HCT116 (cell line): ENCODE measurements around the gene PRSS36. TPM values are rescaled to one million over a fixed set of nuclear protein-coding genes. Genes with fewer than 3 reads are reported as not detected.

Source experiments
- ATAC-seq: fragments of 200-7000 bp; cut with Tn5 transposase; 2 replicates; pipeline ENCODE4 v1.9.1; 2020; ENCODE audit warnings: mild to moderate bottlenecking, moderate library complexity
- BruUV-seq: library from RNA; stranded (reverse); fragments of 400-500 nt; replicated peaks from 2 replicates; lab custom pipeline; 2021; lab: Mats Ljungman, UMichigan
- CTCF ChIA-PET: fragments of 300-600 bp; sonication (Branson Sonifier 250); formaldehyde crosslinking; loops from one replicate; lab custom pipeline; 2021; ENCODE audit warnings: antibody characterized with exemption; lab: Charles Lee
- POLR2A ChIA-PET: fragments of 300-600, 350-600 bp; sonication (Branson Sonifier 250); formaldehyde crosslinking; loops from one replicate; lab custom pipeline; 2021; ENCODE audit warnings: antibody characterized with exemption; lab: Charles Lee
- RAD21 ChIA-PET, 2 experiments: fragments of 300-600 bp; sonication (Branson Sonifier 250); formaldehyde crosslinking; loops; one replicate each; lab custom pipeline; 2023; ENCODE audit warnings: low total read pairs in 2 of 2; ENCODE audit not compliant: uncharacterized antibody in 2 of 2, unreplicated experiment in 2 of 2, low non-redundant PET in 1 of 2; lab: Charles Lee
- DNase-seq: peaks from one replicate; pipeline ENCODE4 v3.0.0-alpha.2; 2010; ENCODE audit warnings: low read depth, low spot score
- H2AFZ ChIP-seq: fragments of 200-600 bp; shearing (Covaris generic), sonication (generic); 2 replicates; pipeline ENCODE4 v1.6.1; 2017; ENCODE audit warnings: low read depth, mixed run types, mixed read lengths, antibody characterized with exemption, low read length; ENCODE audit not compliant: poor library complexity, severe bottlenecking
- H3K27ac ChIP-seq: 2 replicates; pipeline ENCODE4 v1.5.1; 2012; ENCODE audit warnings: low read depth, low read length
- H3K27me3 ChIP-seq: fragments of 200-600 bp; sonication (generic); 2 replicates; pipeline ENCODE4 v1.6.1; 2016; ENCODE audit warnings: mixed run types, low read length, mixed read lengths; ENCODE audit not compliant: insufficient read depth
- H3K36me3 ChIP-seq, 2 experiments: fragments of 200-500 bp in 1 of 2; fragments of 200-600 bp in 1 of 2; sonication (Bioruptor generic) in 1 of 2; sonication (generic) in 1 of 2; 2 replicates each; pipeline versions ENCODE4 v1.5.1 to v1.6.1; 2014 to 2016; ENCODE audit warnings: low read length in 2 of 2, inconsistent platforms in 1 of 2, mixed read lengths in 1 of 2, mixed run types in 1 of 2; ENCODE audit not compliant: insufficient read depth in 2 of 2, control insufficient read depth in 1 of 2
- H3K4me1 ChIP-seq, 2 experiments: fragments of 200-600 bp in 1 of 2; sonication (generic) in 1 of 2; 2 replicates each; pipeline versions ENCODE4 v1.5.1 to v1.6.1; 2012 to 2017; ENCODE audit warnings: low read length in 2 of 2, inconsistent platforms in 1 of 2, mild to moderate bottlenecking in 1 of 2, mixed read lengths in 1 of 2, mixed run types in 1 of 2, moderate library complexity in 1 of 2; ENCODE audit not compliant: insufficient read depth in 2 of 2, control insufficient read depth in 1 of 2
- H3K4me2 ChIP-seq: fragments of 200-600 bp; sonication (generic); 2 replicates; pipeline ENCODE4 v1.6.1; 2017; ENCODE audit warnings: mixed run types, low read length, mixed read lengths
- H3K4me3 ChIP-seq, 2 experiments: fragments of 200-600 bp in 1 of 2; sonication (generic) in 1 of 2; replicated peaks in 1 of 2; 2 replicates each; pipeline ENCODE4 v1.5.1; 2011 to 2016; ENCODE audit warnings: low read length in 2 of 2, control low read depth in 1 of 2, low read depth in 1 of 2, mild to moderate bottlenecking in 1 of 2, mixed read lengths in 1 of 2, mixed run types in 1 of 2
- H3K79me2 ChIP-seq: fragments of 200-600 bp; sonication (generic); 2 replicates; pipeline ENCODE4 v1.6.1; 2017; ENCODE audit warnings: mild to moderate bottlenecking, mixed run types, low read length, moderate library complexity, mixed read lengths; ENCODE audit not compliant: insufficient read depth
- H3K9ac ChIP-seq: fragments of 200-600 bp; sonication (generic); 2 replicates; pipeline ENCODE4 v1.6.1; 2016; ENCODE audit warnings: low read length, mixed read lengths
- H3K9me2 ChIP-seq: fragments of 200-600 bp; sonication (generic), shearing (Covaris generic); 2 replicates; pipeline ENCODE4 v1.6.1; 2017; ENCODE audit warnings: mixed run types, mild to moderate bottlenecking, moderate library complexity; ENCODE audit not compliant: insufficient read depth
- H3K9me3 ChIP-seq, 2 experiments: fragments of 200-500 bp in 1 of 2; fragments of 200-600 bp in 1 of 2; sonication (Bioruptor generic) in 1 of 2; sonication (generic) in 1 of 2; 2 replicates each; pipeline ENCODE4 v1.6.1; 2014 to 2017; ENCODE audit warnings: low read length in 2 of 2, mixed read lengths in 2 of 2, inconsistent platforms in 1 of 2, low read depth in 1 of 2, mild to moderate bottlenecking in 1 of 2, mixed run types in 1 of 2, moderate library complexity in 1 of 2; ENCODE audit not compliant: control insufficient read depth in 1 of 2, insufficient read depth in 1 of 2
- H4K20me1 ChIP-seq: fragments of 200-600 bp; sonication (generic), shearing (Covaris generic); 2 replicates; pipeline ENCODE4 v1.6.1; 2017; ENCODE audit warnings: mixed run types, mild to moderate bottlenecking, moderate library complexity; ENCODE audit not compliant: insufficient read depth
- ATF3 ChIP-seq: IDR thresholded peaks from 2 replicates; pipeline ENCODE4 v1.6.1; 2012
- CBX3 ChIP-seq: IDR thresholded peaks from 2 replicates; pipeline ENCODE4 v1.6.1; 2012; ENCODE audit warnings: low read depth
- CEBPB ChIP-seq: IDR thresholded peaks from 2 replicates; pipeline ENCODE4 v1.6.1; 2012; ENCODE audit warnings: low read depth
- CTCF ChIP-seq, 3 experiments: fragments of 200-600 bp in 1 of 3; sonication (generic) in 1 of 3; IDR thresholded peaks in 2 of 3; conservative IDR thresholded peaks in 1 of 3; 2 replicates each; pipeline ENCODE4 v1.5.1; 2012 to 2017; ENCODE audit warnings: low read depth in 2 of 3, low read length in 2 of 3, antibody characterized with exemption in 1 of 3, borderline replicate concordance in 1 of 3, control low read depth in 1 of 3, mild to moderate bottlenecking in 1 of 3, mixed read lengths in 1 of 3, mixed run types in 1 of 3, moderate library complexity in 1 of 3; ENCODE audit not compliant: insufficient read depth in 1 of 3
- EGR1 ChIP-seq: IDR thresholded peaks from 2 replicates; pipeline ENCODE4 v1.6.1; 2012; ENCODE audit warnings: low read depth
- ELF1 ChIP-seq: IDR thresholded peaks from 2 replicates; pipeline ENCODE4 v1.6.1; 2012; ENCODE audit warnings: low read depth, borderline replicate concordance
- EZH2 ChIP-seq: fragments of 200-600 bp; sonication (generic); IDR thresholded peaks from 2 replicates; pipeline ENCODE4 v1.6.1; 2017; ENCODE audit warnings: antibody characterized with exemption, mixed run types
- EZH2phosphoT487 ChIP-seq: fragments of 200-600 bp; IDR thresholded peaks from 2 replicates; pipeline ENCODE4 v1.6.1; 2018; ENCODE audit warnings: antibody characterized with exemption, borderline replicate concordance
- FOSL1 ChIP-seq: IDR thresholded peaks from 2 replicates; pipeline ENCODE4 v1.6.1; 2012; ENCODE audit warnings: low read depth
- POLR2AphosphoS5 ChIP-seq: IDR thresholded peaks from 2 replicates; pipeline ENCODE4 v1.6.1; 2011; ENCODE audit warnings: mild to moderate bottlenecking, low read depth, low read length, moderate library complexity
- SP1 ChIP-seq: IDR thresholded peaks from 2 replicates; pipeline ENCODE4 v1.6.1; 2012; ENCODE audit warnings: low read depth
- SRF ChIP-seq: IDR thresholded peaks from 2 replicates; pipeline ENCODE4 v1.6.1; 2012; ENCODE audit warnings: low read depth
- ZNF274 ChIP-seq: fragments of 200-500 bp; sonication (Bioruptor generic); IDR thresholded peaks from 2 replicates; pipeline ENCODE4 v1.6.1; 2014; ENCODE audit warnings: mild to moderate bottlenecking, low read depth, low read length, inconsistent platforms
- intact Hi-C: fragments of 100-400 bp; cut with micrococcal nuclease; formaldehyde crosslinking; loops from 2 replicates; pipeline ENCODE4 v1.10.0; 2022
- total RNA-seq: library from RNA; stranded (reverse); gene quantifications from one replicate; pipeline ENCODE4 v1.2.1, GENCODE V29; 2021; ENCODE audit not compliant: unreplicated experiment
- TF ChIP-seq, protein P1 (sequence below): IDR thresholded peaks from 2 replicates; pipeline ENCODE4 v1.6.1; 2012

The PRSS36 gene
- total RNA-seq, 1 experiment from 2014 or later, result not detected

- Histone ChIP-seq H3K79me2 (no peaks in the 10 kb centered on the region), H3K9me2 (no peaks in the 10 kb centered on the region), H3K27ac (peak overlapping the region; percentile 32; the same call in 1 of the 2 replicates), H3K9ac (no peak overlapping the region), H3K4me1 (peaks cover 14 to 29% of the 10 kb centered on the region in 2 experiments; a peak in 3 of 4 replicates), H3K4me3 (peak overlapping the region; percentile 22 to 27; a peak in 3 of 4 replicates), H3K27me3 (no peaks in the 10 kb centered on the region), H3K9me3 (no peaks in the 10 kb centered on the region), H2AFZ (peak overlapping the region; percentile 77), H3K4me2 (peak overlapping the region; percentile 66), H3K36me3 (no peaks in the 10 kb centered on the region), H4K20me1 (no peaks in the 10 kb centered on the region)
- POLR2A ChIA-PET, result no interaction called here
- DNase-seq, result peak; percentile 35
- peak; percentile 99 for ATAC-seq
- no TSS peak for BruUV-seq
- CTCF ChIA-PET, result no interaction called here
- RAD21 ChIA-PET, result no interaction called here
- TF ChIP-seq ATF3, result no peak
- TF ChIP-seq CBX3, result no peak
- TF ChIP-seq, protein P1, sequence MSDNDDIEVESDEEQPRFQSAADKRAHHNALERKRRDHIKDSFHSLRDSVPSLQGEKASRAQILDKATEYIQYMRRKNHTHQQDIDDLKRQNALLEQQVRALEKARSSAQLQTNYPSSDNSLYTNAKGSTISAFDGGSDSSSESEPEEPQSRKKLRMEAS, result no peak
- no peak for TF ChIP-seq ELF1
- TF ChIP-seq CTCF (IDR thresholded peaks at IDR 0.05 in 2 of 3, conservative IDR thresholded peaks at IDR 0.05 in 1 of 3; ENCODE audit: borderline replicate concordance in 1 of 3, insufficient read depth in 1 of 3, low read depth in 2 of 3, low read length in 2 of 3), result no peak
- no peak for TF ChIP-seq SRF
- intact Hi-C loops, result no loop called here
Observed at GRCh38 chr16:31148281-31148728, 1.6 kb downstream of the PRSS36 start.

DNA sequence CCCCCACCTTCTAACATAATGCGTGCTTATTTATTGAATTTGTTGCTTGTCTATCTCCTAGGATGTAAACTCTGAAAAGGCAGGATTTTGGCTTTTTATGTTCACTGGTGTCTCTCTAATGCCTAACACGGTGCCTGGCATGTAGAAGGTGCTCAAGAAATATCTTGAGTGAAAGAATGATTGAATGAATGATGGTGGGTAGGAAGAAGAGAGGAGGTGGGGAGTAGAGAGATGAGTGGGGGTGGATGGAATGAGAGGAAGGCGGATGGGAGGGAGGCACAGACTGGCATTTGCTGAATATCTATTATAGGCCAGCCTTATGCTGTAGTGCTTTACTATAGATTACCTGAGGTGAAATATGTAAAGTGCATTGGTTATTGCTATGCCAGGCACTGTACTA, 2.3 kb downstream of the PRSS36 start:
- H3K36me3 ChIP-seq, result no peaks in the 10 kb centered on the region
- 0 out of 2 replicates have a peak, but pooled peaks have one; percentile 3 for ATAC-seq
- intact Hi-C loops, result no loop called here
- H3K4me1 ChIP-seq, result peaks cover 18 to 35% of the 10 kb centered on the region in 2 experiments; a peak in 3 of 4 replicates
- no peaks in the 10 kb centered on the region for H4K20me1 ChIP-seq
- H3K4me3 ChIP-seq, result peak overlapping the region in 1 of 2 experiments; percentile 27; a peak in 2 of 4 replicates
- H3K4me2 ChIP-seq, result peak overlapping the region; percentile 66
- ChIA-PET POLR2A (no interaction called here), CTCF (no interaction called here), RAD21 (no interaction called here)
- DNase-seq, result no peak
- no peak overlapping the region for H3K9ac ChIP-seq
- H3K27me3 ChIP-seq, result no peaks in the 10 kb centered on the region
- H3K27ac ChIP-seq, result no peak overlapping the region
- H3K9me2 ChIP-seq, result no peaks in the 10 kb centered on the region
- no TSS peak for BruUV-seq
- peak overlapping the region; percentile 77 for H2AFZ ChIP-seq
- no peaks in the 10 kb centered on the region for H3K79me2 ChIP-seq
- no peaks in the 10 kb centered on the region for H3K9me3 ChIP-seq
- TF ChIP-seq CEBPB, result no peak
- no peak for TF ChIP-seq CTCF (IDR thresholded peaks at IDR 0.05 in 2 of 3, conservative IDR thresholded peaks at IDR 0.05 in 1 of 3; ENCODE audit: borderline replicate concordance in 1 of 3, insufficient read depth in 1 of 3, low read depth in 2 of 3, low read length in 2 of 3)
- no peak for TF ChIP-seq FOSL1
- TF ChIP-seq POLR2AphosphoS5, result no peak
- no peak for TF ChIP-seq ZNF274
- no peak for TF ChIP-seq EZH2
- TF ChIP-seq ELF1, result no peak
- no peak for TF ChIP-seq EZH2phosphoT487
- no peak for TF ChIP-seq SP1
- no peak for TF ChIP-seq EGR1
- no peak for TF ChIP-seq SRF
